Muscle layer of duodenum (tissue), 2 donors: ENCODE data around the gene NBPF20.
"Not testable (repeated sequence)": the region's sequence is repeated elsewhere in the genome, so short reads cannot be mapped to it uniquely, and the experiment has no call there.

Experiments
- H3K27ac ChIP-seq: one replicate; pipeline ENCODE4 v1.7.0; 2013; ENCODE audit warnings: mild to moderate bottlenecking, low read length
- H3K27me3 ChIP-seq: one replicate; pipeline ENCODE4 v1.7.0; 2013; ENCODE audit warnings: low read depth, mild to moderate bottlenecking, control low read depth, low read length
- H3K36me3 ChIP-seq, 2 donors: one replicate each; pipeline ENCODE4 v1.7.0; 2013; ENCODE audit warnings: low read length in 2 of 2, control low read depth in 1 of 2, mild to moderate bottlenecking in 1 of 2; ENCODE audit not compliant: insufficient read depth in 2 of 2, control insufficient read depth in 1 of 2
- H3K4me1 ChIP-seq, 2 donors: one replicate each; pipeline ENCODE4 v1.7.0; 2013; ENCODE audit warnings: low read length in 2 of 2, mild to moderate bottlenecking in 2 of 2, control low read depth in 1 of 2, moderate library complexity in 1 of 2; ENCODE audit not compliant: insufficient read depth in 2 of 2, control insufficient read depth in 1 of 2
- H3K4me3 ChIP-seq, 2 donors: one replicate each; pipeline ENCODE4 v1.7.0; 2013; ENCODE audit warnings: low read length in 2 of 2, low read depth in 1 of 2, mild to moderate bottlenecking in 1 of 2
- H3K9me3 ChIP-seq, 2 donors: one replicate each; pipeline ENCODE4 v1.7.0; 2013; ENCODE audit warnings: low read length in 2 of 2, control low read depth in 1 of 2, mild to moderate bottlenecking in 1 of 2; ENCODE audit not compliant: control insufficient read depth in 1 of 2
- donor health status: healthy.

The NBPF20 gene

GRCh38 chr1:145459063-145459462 lies 33.7 kb upstream of the NBPF20 start:
- H3K4me3 ChIP-seq, H3K4me1 ChIP-seq, H3K36me3 ChIP-seq, H3K27me3 ChIP-seq, H3K9me3 ChIP-seq, H3K27ac ChIP-seq: not testable (repeated sequence)

GRCh38 chr1:145454824-145455177 lies 29.4 kb upstream of the NBPF20 start:
- H3K9me3 ChIP-seq, H3K27me3 ChIP-seq, H3K27ac ChIP-seq, H3K36me3 ChIP-seq, H3K4me1 ChIP-seq, H3K4me3 ChIP-seq: not testable (repeated sequence)

- H3K9me3 ChIP-seq, H3K36me3 ChIP-seq, H3K4me3 ChIP-seq, H3K4me1 ChIP-seq, H3K27ac ChIP-seq, H3K27me3 ChIP-seq: not testable (repeated sequence)
These were observed 28.7 kb upstream of the NBPF20 start for GRCh38 chr1:145453873-145454823.

GRCh38 chr1:145452506-145452905 lies 27.1 kb upstream of the NBPF20 start:
- not testable (repeated sequence) for H3K36me3 ChIP-seq, H3K27me3 ChIP-seq, H3K4me3 ChIP-seq, H3K4me1 ChIP-seq, H3K9me3 ChIP-seq, H3K27ac ChIP-seq

- H3K9me3 ChIP-seq, H3K27ac ChIP-seq, H3K27me3 ChIP-seq, H3K4me3 ChIP-seq, H3K36me3 ChIP-seq, H3K4me1 ChIP-seq: not testable (repeated sequence)
These were observed 26.5 kb upstream of the NBPF20 start for GRCh38 chr1:145451914-145452313.

GRCh38 chr1:145445219-145445618 lies 19.8 kb upstream of the NBPF20 start:
- H3K4me1 ChIP-seq, H3K27ac ChIP-seq, H3K27me3 ChIP-seq, H3K9me3 ChIP-seq, H3K36me3 ChIP-seq, H3K4me3 ChIP-seq: not testable (repeated sequence)

GRCh38 chr1:145442340-145442739 lies 16.9 kb upstream of the NBPF20 start:
- H3K4me1 ChIP-seq, H3K4me3 ChIP-seq, H3K36me3 ChIP-seq, H3K27ac ChIP-seq, H3K9me3 ChIP-seq, H3K27me3 ChIP-seq: not testable (repeated sequence)

- not testable (repeated sequence) for H3K27ac ChIP-seq, H3K36me3 ChIP-seq, H3K4me1 ChIP-seq
- Histone ChIP-seq H3K4me3 (peak overlapping the region in 1 of 2 donors; percentile 37), H3K27me3 (peaks cover 23% of the 10 kb centered on the region), H3K9me3 (peaks cover 0 to 11% of the 10 kb centered on the region in 2 donors)
These were observed 6.2 kb upstream of the NBPF20 start for GRCh38 chr1:145431363-145432256.

GRCh38 chr1:145430830-145431229 lies 5.4 kb upstream of the NBPF20 start:
- H3K27ac ChIP-seq, H3K4me1 ChIP-seq, H3K4me3 ChIP-seq, H3K36me3 ChIP-seq: not testable (repeated sequence)
- Histone ChIP-seq H3K27me3 (peaks cover 23% of the 10 kb centered on the region), H3K9me3 (peaks cover 0 to 11% of the 10 kb centered on the region in 2 donors)

GRCh38 chr1:145429329-145429728 lies 3.9 kb upstream of the NBPF20 start:
- not testable (repeated sequence) for H3K27ac ChIP-seq, H3K4me3 ChIP-seq, H3K36me3 ChIP-seq, H3K4me1 ChIP-seq
- H3K27me3 ChIP-seq = peaks cover 23% of the 10 kb centered on the region
- H3K9me3 ChIP-seq = peaks cover 0 to 11% of the 10 kb centered on the region in 2 donors

- not testable (repeated sequence) for H3K36me3 ChIP-seq, H3K27ac ChIP-seq, H3K4me1 ChIP-seq
- Histone ChIP-seq H3K4me3 (peak overlapping the region; percentile 42 to 78), H3K27me3 (peaks cover 19% of the 10 kb centered on the region), H3K9me3 (peaks cover 0 to 11% of the 10 kb centered on the region in 2 donors)
These were observed 579 bp downstream of the NBPF20 start for GRCh38 chr1:145424612-145425435.
